GM19240 (cell line): Measurements from ENCODE around the gene LRRC36.
"Not testable (repeated sequence)": the region's sequence is repeated elsewhere in the genome, so short reads cannot be mapped to it uniquely, and the experiment has no call there.

Experiments
- DNase-seq: peaks from one replicate; pipeline ENCODE4 v3.0.0; 2011; ENCODE audit warnings: low spot score; ENCODE audit not compliant: insufficient read length

Gene LRRC36

GRCh38 chr16:67345401-67345800 lies 18.8 kb downstream of the LRRC36 start:
- DNase-seq, result no peak

GRCh38 chr16:67346341-67346740 lies 19.7 kb downstream of the LRRC36 start:
- no peak for DNase-seq

GRCh38 chr16:67349172-67349571 lies 22.6 kb downstream of the LRRC36 start:
- no peak for DNase-seq

- DNase-seq, result no peak
These were observed 23.7 kb downstream of the LRRC36 start for GRCh38 chr16:67350324-67350723.

GRCh38 chr16:67352463-67352862 lies 25.8 kb downstream of the LRRC36 start:
- DNase-seq, result not testable (repeated sequence)

- DNase-seq, result no peak
These were observed 29.8 kb downstream of the LRRC36 start for GRCh38 chr16:67356396-67356795.

GRCh38 chr16:67357561-67357960 lies 30.9 kb downstream of the LRRC36 start:
- DNase-seq, result no peak

GRCh38 chr16:67359540-67360269 lies 33.1 kb downstream of the LRRC36 start:
- not testable (repeated sequence) for DNase-seq

GRCh38 chr16:67361038-67361437 lies 34.4 kb downstream of the LRRC36 start:
- no peak for DNase-seq

- no peak for DNase-seq
These were observed 38.1 kb downstream of the LRRC36 start for GRCh38 chr16:67364600-67365235.

GRCh38 chr16:67370661-67371060 lies 44.0 kb downstream of the LRRC36 start:
- DNase-seq, result no peak

GRCh38 chr16:67372664-67373063 lies 46.0 kb downstream of the LRRC36 start:
- no peak for DNase-seq

GRCh38 chr16:67376012-67376411 lies 49.4 kb downstream of the LRRC36 start:
- DNase-seq, result not testable (repeated sequence)

- DNase-seq, result no peak
These were observed 52.0 kb downstream of the LRRC36 start for GRCh38 chr16:67378642-67379041.

GRCh38 chr16:67383284-67383683 lies 56.7 kb downstream of the LRRC36 start:
- DNase-seq, result no peak

- no peak for DNase-seq
These were observed 58.3 kb downstream of the LRRC36 start for GRCh38 chr16:67384778-67385510.

- no peak for DNase-seq
These were observed 60.3 kb downstream of the LRRC36 start for GRCh38 chr16:67386861-67387455.

- DNase-seq, result no peak
These were observed 61.0 kb downstream of the LRRC36 start for GRCh38 chr16:67387479-67388079.

- no peak for DNase-seq
These were observed 61.6 kb downstream of the LRRC36 start for GRCh38 chr16:67388191-67388590.

GRCh38 chr16:67388591-67388990 lies 62.0 kb downstream of the LRRC36 start:
- no peak for DNase-seq
